HepG2 (cell line): ENCODE results near the gene ZFHX3. TPM values are rescaled to one million over a fixed set of nuclear protein-coding genes. Genes with fewer than 3 reads are reported as not detected.

Source experiments
- ATAC-seq: fragments of 200-7000 bp; cut with Tn5 transposase; 3 replicates; pipeline ENCODE4 v1.9.1; 2020; ENCODE audit warnings: mild to moderate bottlenecking, moderate library complexity
- BruUV-seq: library from RNA; stranded (reverse); fragments of 400-500 nt; replicated peaks from 2 replicates; lab custom pipeline; 2021; lab: Mats Ljungman, UMichigan
- CTCF ChIA-PET: fragments of 300-600 bp; formaldehyde crosslinking; extraction: SDS; loops from one replicate; lab custom pipeline; 2021; ENCODE audit warnings: low total read pairs, inconsistent platforms, low intra/inter-chr PET ratio; lab: Yijun Ruan, JAX
- POLR2A ChIA-PET: fragments of 350-600 bp; sonication (Branson Sonifier 250); formaldehyde crosslinking; loops from one replicate; lab custom pipeline; 2020; ENCODE audit warnings: antibody characterized with exemption, inconsistent platforms; lab: Yijun Ruan, JAX
- DNase-seq: peaks from one replicate; pipeline ENCODE4 v3.0.0-alpha.2; 2015; ENCODE audit warnings: low spot score
- FAIRE-seq: peaks from 3 replicates; lab custom pipeline; 2011; peaks lifted over from hg19 to GRCh38; lab: Jason Lieb, UNC
- H2AFZ ChIP-seq: one replicate; pipeline ENCODE4 v1.6.1; 2011; ENCODE audit warnings: low read length, inconsistent platforms
- H3K27ac ChIP-seq: fragments of 300-600 bp; 3 replicates; pipeline ENCODE4 v1.8.0; 2011; ENCODE audit warnings: mixed run types, mild to moderate bottlenecking, mixed read lengths, low read length, inconsistent platforms; ENCODE audit not compliant: insufficient read depth; ENCODE audit errors: extremely low read length
- H3K27me3 ChIP-seq, 2 experiments: fragments of 200-600 bp in 1 of 2; 2 replicates in 1 of 2; 3 replicates in 1 of 2; pipeline versions ENCODE4 v1.6.0 to v1.8.0; 2011; ENCODE audit warnings: low read length in 2 of 2, mild to moderate bottlenecking in 2 of 2, moderate library complexity in 2 of 2, inconsistent platforms in 1 of 2; ENCODE audit not compliant: insufficient read depth in 2 of 2, control insufficient read depth in 1 of 2
- H3K36me3 ChIP-seq, 2 experiments: fragments of 200-600 bp in 1 of 2; replicated peaks in 1 of 2; 2 replicates in 1 of 2; 3 replicates in 1 of 2; pipeline versions ENCODE4 v1.5.1 to v1.8.0; 2011; ENCODE audit warnings: low read length in 2 of 2, inconsistent platforms in 1 of 2; ENCODE audit not compliant: insufficient read depth in 2 of 2, control insufficient read depth in 1 of 2
- H3K4me1 ChIP-seq: 2 replicates; pipeline ENCODE4 v1.5.1; 2012; ENCODE audit warnings: low read length, inconsistent platforms; ENCODE audit not compliant: insufficient read depth
- H3K4me2 ChIP-seq: 2 replicates; pipeline ENCODE4 v1.6.0; 2011; ENCODE audit warnings: low read depth, low read length, inconsistent platforms
- H3K4me3 ChIP-seq, 3 experiments: fragments of 200-600 bp in 1 of 3; sonication (generic), shearing (Covaris generic) in 1 of 3; replicated peaks in 1 of 3; 2 replicates each; pipeline ENCODE4 v1.5.1; 2011 to 2016; ENCODE audit warnings: low read length in 3 of 3, inconsistent platforms in 2 of 3, low read depth in 2 of 3, mild to moderate bottlenecking in 2 of 3, control low read depth in 1 of 3, mixed read lengths in 1 of 3; ENCODE audit not compliant: insufficient read depth in 1 of 3
- H3K79me2 ChIP-seq: one replicate; pipeline ENCODE4 v1.6.1; 2011; ENCODE audit warnings: low read length, inconsistent platforms; ENCODE audit not compliant: insufficient read depth
- H3K9ac ChIP-seq: 2 replicates; pipeline ENCODE4 v1.6.0; 2011; ENCODE audit warnings: mild to moderate bottlenecking, low read depth, low read length, inconsistent platforms; ENCODE audit not compliant: insufficient read depth
- H3K9me3 ChIP-seq: 2 replicates; pipeline ENCODE4 v1.5.1; 2012; ENCODE audit warnings: mild to moderate bottlenecking, low read length
- H4K20me1 ChIP-seq: 2 replicates; pipeline ENCODE4 v1.6.0; 2011; ENCODE audit warnings: inconsistent platforms, mild to moderate bottlenecking, low read length, moderate library complexity; ENCODE audit not compliant: insufficient read depth
- AKNA ChIP-seq: sonication (generic); formaldehyde crosslinking; IDR thresholded peaks from 2 replicates; pipeline ENCODE4 v1.4.0; 2020; ENCODE audit warnings: missing genetic modification reagents, borderline replicate concordance
- CC2D1A ChIP-seq: sonication (generic); formaldehyde crosslinking; IDR thresholded peaks from 2 replicates; pipeline ENCODE4 v1.8.1; 2023; ENCODE audit warnings: mild to moderate bottlenecking, missing genetic modification reagents
- KLF6 ChIP-seq: IDR thresholded peaks from 2 replicates; pipeline ENCODE4 v1.8.0; 2016; ENCODE audit warnings: missing biosample characterization, missing genetic modification reagents
- MAFG ChIP-seq: sonication (generic); formaldehyde crosslinking; IDR thresholded peaks from 2 replicates; pipeline ENCODE4 v1.5.1; 2020; ENCODE audit warnings: mild to moderate bottlenecking, missing genetic modification reagents
- STAT5B ChIP-seq: sonication (generic); formaldehyde crosslinking; IDR thresholded peaks from 2 replicates; pipeline ENCODE4 v1.4.0; 2020; ENCODE audit warnings: missing genetic modification reagents
- TAF1 ChIP-seq: sonication (generic); formaldehyde crosslinking; IDR thresholded peaks from 2 replicates; pipeline ENCODE4 v1.4.0; 2020; ENCODE audit warnings: missing genetic modification reagents
- ZNF263 ChIP-seq: sonication (generic); formaldehyde crosslinking; IDR thresholded peaks from 2 replicates; pipeline ENCODE4 v1.4.0; 2020; ENCODE audit warnings: missing genetic modification reagents
- ZNF30 ChIP-seq: sonication (generic); formaldehyde crosslinking; IDR thresholded peaks from 2 replicates; pipeline ENCODE4 v1.5.0; 2020; ENCODE audit warnings: mild to moderate bottlenecking, missing genetic modification reagents
- ZNF350 ChIP-seq: sonication (generic); formaldehyde crosslinking; IDR thresholded peaks from 2 replicates; pipeline ENCODE4 v1.4.0; 2020; ENCODE audit warnings: mild to moderate bottlenecking, low read depth, missing genetic modification reagents, borderline replicate concordance
- ZNF562 ChIP-seq: sonication (generic); formaldehyde crosslinking; IDR thresholded peaks from 2 replicates; pipeline ENCODE4 v1.8.0; 2022; ENCODE audit warnings: missing genetic modification reagents, borderline replicate concordance
- ZNF878 ChIP-seq: sonication (generic); formaldehyde crosslinking; IDR thresholded peaks from 2 replicates; pipeline ENCODE4 v1.8.1; 2023; ENCODE audit warnings: mild to moderate bottlenecking, missing genetic modification reagents, moderate library complexity
- WGBS: methylation state at CpG from one replicate; pipeline ENCODE4 v1.1.6; 2017; ENCODE audit warnings: low lambda C conversion rate; 5-methylcytosine and 5-hydroxymethylcytosine counted together
- in situ Hi-C: cut with HindIII; loops from 2 replicates; pipeline ENCODE4 v1.10.0; 2017; ENCODE audit warnings: low pct_unique_long_range_greater_than_20kb; ENCODE audit not compliant: extremely low pct_ligation_motif_present
- intact Hi-C: fragments of 100-400 bp; cut with micrococcal nuclease; formaldehyde crosslinking; loops from one replicate; pipeline ENCODE4 v1.10.0; 2022; ENCODE audit not compliant: unreplicated experiment
- polyA plus RNA-seq, 8 experiments: library from polyadenylated mRNA; depleted of rRNA in 3 of 8; stranded (reverse) in 7 of 8; unstranded in 1 of 8; fragments of >200 nt; fragmentation: Illumina TruSeq in 4 of 8; extraction: Trizol in 4 of 8; gene quantifications; 2 replicates each; pipeline versions ENCODE4 v1.2.1 to v1.2.3, GENCODE V29; 2011 to 2016; ENCODE audit warnings: low read depth in 4 of 8, missing spikeins in 1 of 8, mixed read lengths in 1 of 8; ENCODE audit not compliant: insufficient read depth in 1 of 8
- total RNA-seq, 5 experiments: library from RNA; depleted of rRNA; stranded (reverse); fragments of >200 nt; fragmentation: Illumina TruSeq; extraction: Trizol; gene quantifications; 2 replicates each; pipeline ENCODE4 v1.2.3, GENCODE V29; 2016; ENCODE audit warnings: low read depth in 1 of 5
- TF ChIP-seq, protein P1 (sequence below): sonication (generic); formaldehyde crosslinking; IDR thresholded peaks from 2 replicates; pipeline ENCODE4 v1.8.0; 2022; ENCODE audit warnings: missing genetic modification reagents, low read depth, mild to moderate bottlenecking, borderline replicate concordance
- TF ChIP-seq, protein P2 (sequence below): sonication (generic); formaldehyde crosslinking; IDR thresholded peaks from 2 replicates; pipeline ENCODE4 v1.8.0; 2022; ENCODE audit warnings: missing genetic modification reagents, mild to moderate bottlenecking, borderline replicate concordance

The ZFHX3 gene
- total and polyA plus RNA-seq, 2 of the 13 experiments (the other 11 are each of a cell fraction or from before 2014, with no cell fraction given), result 5.0 to 6.0 TPM

DNA sequence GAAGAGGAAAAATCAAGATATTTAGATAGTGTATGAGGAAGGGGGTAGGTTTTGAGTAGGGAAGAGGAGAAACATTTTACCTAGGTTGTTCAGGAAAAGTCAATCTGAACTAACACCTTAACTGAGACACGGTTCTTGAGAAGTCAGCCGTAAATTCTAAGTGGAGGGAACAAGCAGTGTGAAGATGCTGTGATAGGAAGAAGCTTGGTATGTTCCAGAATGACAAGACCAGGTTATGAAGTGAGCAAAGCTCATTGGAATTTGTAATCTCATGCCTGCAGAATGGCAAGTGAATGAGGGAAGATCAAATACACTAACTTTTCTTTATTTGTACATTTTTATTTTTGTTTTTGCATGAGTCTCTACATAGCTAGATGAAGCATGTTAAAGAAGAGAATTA lies 307.6 kb downstream of the ZFHX3 start:
- no peak overlapping the region for H3K4me3 ChIP-seq
- H3K9me3 ChIP-seq, result no peaks in the 10 kb centered on the region
- no TSS peak for BruUV-seq
- no peak overlapping the region for H2AFZ ChIP-seq
- H3K4me2 ChIP-seq, result no peak overlapping the region
- no peaks in the 10 kb centered on the region for H3K79me2 ChIP-seq
- H3K9ac ChIP-seq, result no peak overlapping the region
- H3K4me1 ChIP-seq, result peaks cover 9% of the 10 kb centered on the region; the same call in 1 of the 2 replicates
- TF ChIP-seq CC2D1A (CRISPR knock-in tag) (no peak), TAF1 (CRISPR knock-in tag) (no peak), ZNF562 (CRISPR knock-in tag) (no peak), ZNF263 (CRISPR knock-in tag) (no peak), ZNF350 (CRISPR knock-in tag) (no peak), STAT5B (no peak), ZNF878 (CRISPR knock-in tag) (no peak)
- TF ChIP-seq, protein P1, sequence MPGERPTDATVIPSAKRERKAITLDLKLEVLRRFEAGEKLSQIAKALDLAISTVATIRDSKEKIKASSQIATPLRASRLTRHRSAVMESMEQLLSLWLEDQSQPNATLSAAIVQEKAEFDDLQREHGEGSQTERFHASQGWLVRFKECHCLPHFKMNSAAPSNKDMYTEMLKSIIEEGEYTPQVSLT (CRISPR knock-in tag), result no peak
- TF ChIP-seq, all 625 proteins: peak for 0
- CTCF ChIA-PET, result no interaction called here
- Histone ChIP-seq H4K20me1 (no peaks in the 10 kb centered on the region), H3K36me3 (no peaks in the 10 kb centered on the region), H3K27me3 (no peaks in the 10 kb centered on the region), H3K27ac (no peak overlapping the region)
- ATAC-seq (no peak), FAIRE-seq (no peak), DNase-seq (no peak)
- WGBS, result 72% methylated on average over 2 of the region's 2 CpGs
- in situ Hi-C loops, result no loop called here
- POLR2A ChIA-PET, result no interaction called here
- intact Hi-C loops, result no loop called here

- H3K27me3 ChIP-seq, result no peaks in the 10 kb centered on the region
- TF ChIP-seq KLF6 (CRISPR knock-in tag), result no peak
- TF ChIP-seq AKNA, result no peak
- no peak for TF ChIP-seq ZNF30 (CRISPR knock-in tag)
- TF ChIP-seq, protein P2, sequence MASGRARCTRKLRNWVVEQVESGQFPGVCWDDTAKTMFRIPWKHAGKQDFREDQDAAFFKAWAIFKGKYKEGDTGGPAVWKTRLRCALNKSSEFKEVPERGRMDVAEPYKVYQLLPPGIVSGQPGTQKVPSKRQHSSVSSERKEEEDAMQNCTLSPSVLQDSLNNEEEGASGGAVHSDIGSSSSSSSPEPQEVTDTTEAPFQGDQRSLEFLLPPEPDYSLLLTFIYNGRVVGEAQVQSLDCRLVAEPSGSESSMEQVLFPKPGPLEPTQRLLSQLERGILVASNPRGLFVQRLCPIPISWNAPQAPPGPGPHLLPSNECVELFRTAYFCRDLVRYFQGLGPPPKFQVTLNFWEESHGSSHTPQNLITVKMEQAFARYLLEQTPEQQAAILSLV (CRISPR knock-in tag), result no peak
- TF ChIP-seq MAFG (CRISPR knock-in tag), result no peak
- TF ChIP-seq, all 625 proteins: peak for 0
- ATAC-seq (no peak), DNase-seq (peak; percentile 8), FAIRE-seq (no peak)
- POLR2A ChIA-PET, result no interaction called here
- WGBS, result 89% methylated on average over 1 of the region's 1 CpG
- no TSS peak for BruUV-seq
- CTCF ChIA-PET, result no interaction called here
- Histone ChIP-seq H3K79me2 (no peaks in the 10 kb centered on the region), H3K4me2 (no peak overlapping the region), H3K27ac (no peak overlapping the region), H3K36me3 (no peaks in the 10 kb centered on the region), H3K9ac (no peak overlapping the region), H4K20me1 (no peaks in the 10 kb centered on the region), H3K9me3 (no peaks in the 10 kb centered on the region), H2AFZ (no peak overlapping the region), H3K4me3 (no peak overlapping the region), H3K4me1 (peaks cover 9% of the 10 kb centered on the region; the same call in 1 of the 2 replicates)
- in situ Hi-C loops (no loop called here), intact Hi-C loops (no loop called here)
Observed at GRCh38 chr16:72739577-72739976, 308.4 kb downstream of the ZFHX3 start.
